HL-60 (cell line): ENCODE data around the gene POLR2H.

Source experiments
- GABPA ChIP-seq: IDR thresholded peaks from 2 replicates; pipeline ENCODE4 v1.6.1; 2012; ENCODE audit warnings: low read depth
- POLR2AphosphoS5 ChIP-seq: IDR thresholded peaks from 2 replicates; pipeline ENCODE4 v1.6.1; 2012; ENCODE audit warnings: low read depth
- TF ChIP-seq, protein P1 (sequence below): IDR thresholded peaks from one replicate; pipeline ENCODE4 v1.5.1; 2011; ENCODE audit warnings: low read length, control low read depth, inconsistent platforms; ENCODE audit not compliant: insufficient read depth

DNA sequence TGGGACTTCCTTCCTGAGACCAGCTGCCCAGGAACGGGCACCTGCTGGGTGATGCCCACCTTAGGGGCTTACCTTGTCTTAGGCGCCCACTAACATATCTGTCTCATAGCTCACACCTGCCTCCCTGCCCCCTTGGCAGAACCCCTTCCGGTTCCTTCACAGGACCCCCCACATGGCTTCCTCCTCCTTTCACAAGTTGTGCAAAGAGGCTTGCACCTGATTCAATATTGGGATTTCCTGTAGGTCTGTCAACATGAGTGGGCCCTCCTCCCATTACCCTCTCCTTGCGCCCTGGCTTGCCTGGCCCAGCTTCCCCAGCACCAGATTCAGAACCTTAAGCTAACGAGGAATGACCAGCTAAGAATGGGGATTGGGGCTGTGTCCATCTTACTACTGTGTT, 15.9 kb downstream of the POLR2H start:
- TF ChIP-seq, protein P1, sequence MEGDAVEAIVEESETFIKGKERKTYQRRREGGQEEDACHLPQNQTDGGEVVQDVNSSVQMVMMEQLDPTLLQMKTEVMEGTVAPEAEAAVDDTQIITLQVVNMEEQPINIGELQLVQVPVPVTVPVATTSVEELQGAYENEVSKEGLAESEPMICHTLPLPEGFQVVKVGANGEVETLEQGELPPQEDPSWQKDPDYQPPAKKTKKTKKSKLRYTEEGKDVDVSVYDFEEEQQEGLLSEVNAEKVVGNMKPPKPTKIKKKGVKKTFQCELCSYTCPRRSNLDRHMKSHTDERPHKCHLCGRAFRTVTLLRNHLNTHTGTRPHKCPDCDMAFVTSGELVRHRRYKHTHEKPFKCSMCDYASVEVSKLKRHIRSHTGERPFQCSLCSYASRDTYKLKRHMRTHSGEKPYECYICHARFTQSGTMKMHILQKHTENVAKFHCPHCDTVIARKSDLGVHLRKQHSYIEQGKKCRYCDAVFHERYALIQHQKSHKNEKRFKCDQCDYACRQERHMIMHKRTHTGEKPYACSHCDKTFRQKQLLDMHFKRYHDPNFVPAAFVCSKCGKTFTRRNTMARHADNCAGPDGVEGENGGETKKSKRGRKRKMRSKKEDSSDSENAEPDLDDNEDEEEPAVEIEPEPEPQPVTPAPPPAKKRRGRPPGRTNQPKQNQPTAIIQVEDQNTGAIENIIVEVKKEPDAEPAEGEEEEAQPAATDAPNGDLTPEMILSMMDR = no peak
- TF ChIP-seq POLR2AphosphoS5 (no peak), GABPA (no peak)
